ENCODE data around the gene MROH9.

GRCh38 chr1:170927955-170928840, 7.1 kb upstream of the MROH9 start:
- TF ChIP-seq POLR2AphosphoS5 (IDR thresholded peaks at IDR 0.05; ENCODE audit: borderline replicate concordance, low read depth, low read length) = no peak
- TF ChIP-seq EZH2 (IDR thresholded peaks at IDR 0.05) = no peak

Data from SK-N-MC (cell line).